ENCODE measurements around the gene BPIFB6.

Gene BPIFB6

DNA sequence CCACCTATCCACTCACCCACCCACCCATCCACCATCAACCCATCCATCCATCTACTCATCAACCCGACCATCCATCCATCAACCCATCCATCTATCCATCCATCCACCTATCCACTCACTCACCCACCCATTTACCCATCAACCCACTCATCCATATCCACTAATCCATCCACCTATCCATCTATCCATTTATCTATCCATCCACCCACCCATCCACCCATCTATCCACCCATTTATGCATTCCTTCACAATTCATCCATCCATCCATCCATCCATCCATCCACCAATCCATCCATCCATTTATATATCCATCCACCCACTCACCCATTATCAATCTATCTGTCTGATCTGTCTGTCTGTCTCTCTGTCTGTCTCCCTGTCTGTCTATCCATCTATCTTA lies 62.1 kb downstream of the BPIFB6 start:
- H4K20me1 ChIP-seq (ENCODE audit: control insufficient read depth, insufficient read depth, low read depth, low read length), result no peaks in the 10 kb centered on the region
- H3K27me3 ChIP-seq (ENCODE audit: control insufficient read depth, low read length), result no peaks in the 10 kb centered on the region
- no peaks in the 10 kb centered on the region for H3K9me2 ChIP-seq (replicated peaks; ENCODE audit: control insufficient read depth, low read length)
- no peak overlapping the region for H3K4me3 ChIP-seq (ENCODE audit: low read length)
- no peaks in the 10 kb centered on the region for H3K4me1 ChIP-seq (ENCODE audit: control insufficient read depth, low read length)
- no peaks in the 10 kb centered on the region for H3K36me3 ChIP-seq (ENCODE audit: control insufficient read depth, low read length)
- no peak for TF ChIP-seq EZH2phosphoT487 (IDR thresholded peaks at IDR 0.05; ENCODE audit: borderline replicate concordance, low read length)
- TF ChIP-seq, protein P1, sequence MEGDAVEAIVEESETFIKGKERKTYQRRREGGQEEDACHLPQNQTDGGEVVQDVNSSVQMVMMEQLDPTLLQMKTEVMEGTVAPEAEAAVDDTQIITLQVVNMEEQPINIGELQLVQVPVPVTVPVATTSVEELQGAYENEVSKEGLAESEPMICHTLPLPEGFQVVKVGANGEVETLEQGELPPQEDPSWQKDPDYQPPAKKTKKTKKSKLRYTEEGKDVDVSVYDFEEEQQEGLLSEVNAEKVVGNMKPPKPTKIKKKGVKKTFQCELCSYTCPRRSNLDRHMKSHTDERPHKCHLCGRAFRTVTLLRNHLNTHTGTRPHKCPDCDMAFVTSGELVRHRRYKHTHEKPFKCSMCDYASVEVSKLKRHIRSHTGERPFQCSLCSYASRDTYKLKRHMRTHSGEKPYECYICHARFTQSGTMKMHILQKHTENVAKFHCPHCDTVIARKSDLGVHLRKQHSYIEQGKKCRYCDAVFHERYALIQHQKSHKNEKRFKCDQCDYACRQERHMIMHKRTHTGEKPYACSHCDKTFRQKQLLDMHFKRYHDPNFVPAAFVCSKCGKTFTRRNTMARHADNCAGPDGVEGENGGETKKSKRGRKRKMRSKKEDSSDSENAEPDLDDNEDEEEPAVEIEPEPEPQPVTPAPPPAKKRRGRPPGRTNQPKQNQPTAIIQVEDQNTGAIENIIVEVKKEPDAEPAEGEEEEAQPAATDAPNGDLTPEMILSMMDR (IDR thresholded peaks at IDR 0.05; ENCODE audit: low read depth, low read length, poor library complexity, severe bottlenecking), result no peak
- no peak overlapping the region for H3K27ac ChIP-seq (ENCODE audit: low read depth, low read length)
- no peaks in the 10 kb centered on the region for H3F3A ChIP-seq (ENCODE audit: control insufficient read depth, insufficient read depth)
- H3K4me2 ChIP-seq (ENCODE audit: low read length), result no peak overlapping the region
- no peaks in the 10 kb centered on the region for H3K79me2 ChIP-seq (ENCODE audit: control insufficient read depth, low read length)
- no peaks in the 10 kb centered on the region for H3K9me3 ChIP-seq (ENCODE audit: control insufficient read depth, insufficient read depth, low read length)

Data from DOHH2 (cell line).